ENCODE data around the gene CTNND2. TPM values are rescaled to one million over a fixed set of nuclear protein-coding genes. Genes with fewer than 3 reads are reported as not detected.

The CTNND2 gene
- total RNA-seq, 1 donor from 2014 or later: 1.1 TPM

GRCh38 chr5:11056560-11056959 lies 847.7 kb downstream of the CTNND2 start:
- no peak for DNase-seq (ENCODE audit: low spot score)
- no peak for ATAC-seq

GRCh38 chr5:11054014-11054413 lies 850.2 kb downstream of the CTNND2 start:
- DNase-seq (ENCODE audit: low spot score) (no peak), ATAC-seq (no peak)

- ATAC-seq (no peak), DNase-seq (ENCODE audit: low spot score) (no peak)
These were observed 851.4 kb downstream of the CTNND2 start for GRCh38 chr5:11052871-11053270.

- ATAC-seq: no peak
- no peak for DNase-seq (ENCODE audit: low spot score)
These were observed 853.5 kb downstream of the CTNND2 start for GRCh38 chr5:11050596-11051304.

- DNase-seq (ENCODE audit: low spot score): no peak
- no peak for ATAC-seq
These were observed 855.5 kb downstream of the CTNND2 start for GRCh38 chr5:11048760-11049159.

- DNase-seq (ENCODE audit: low spot score): no peak
- no peak for ATAC-seq
These were observed 856.6 kb downstream of the CTNND2 start for GRCh38 chr5:11047625-11048024.

GRCh38 chr5:11047030-11047429 lies 857.2 kb downstream of the CTNND2 start:
- DNase-seq (ENCODE audit: low spot score) (no peak), ATAC-seq (no peak)

GRCh38 chr5:11046160-11046559 lies 858.1 kb downstream of the CTNND2 start:
- peak; percentile 38 for ATAC-seq
- DNase-seq (ENCODE audit: low spot score): no peak

- ATAC-seq: no peak
- DNase-seq (ENCODE audit: low spot score): no peak
These were observed 858.8 kb downstream of the CTNND2 start for GRCh38 chr5:11045411-11045810.

- no peak for DNase-seq (ENCODE audit: low spot score)
- no peak for ATAC-seq
These were observed 859.7 kb downstream of the CTNND2 start for GRCh38 chr5:11044581-11044980.

- no peak for ATAC-seq
- no peak for DNase-seq (ENCODE audit: low spot score)
These were observed 860.4 kb downstream of the CTNND2 start for GRCh38 chr5:11043881-11044280.

- DNase-seq (ENCODE audit: low spot score) (no peak), ATAC-seq (no peak)
These were observed 863.9 kb downstream of the CTNND2 start for GRCh38 chr5:11040345-11040744.

- no peak for ATAC-seq
- no peak for DNase-seq (ENCODE audit: low spot score)
These were observed 865.5 kb downstream of the CTNND2 start for GRCh38 chr5:11038772-11039171.

GRCh38 chr5:11037941-11038340 lies 866.3 kb downstream of the CTNND2 start:
- ATAC-seq: no peak

GRCh38 chr5:11037080-11037479 lies 867.2 kb downstream of the CTNND2 start:
- no peak for ATAC-seq
- DNase-seq (ENCODE audit: low spot score): no peak

More at GRCh38 chr5:11037941-11038340, 866.3 kb downstream of the CTNND2 start:
- DNase-seq (ENCODE audit: low spot score): no peak

- ATAC-seq (no peak), DNase-seq (ENCODE audit: low spot score) (no peak)
These were observed 873.6 kb downstream of the CTNND2 start for GRCh38 chr5:11030671-11031070.

GRCh38 chr5:11027660-11028059 lies 876.6 kb downstream of the CTNND2 start:
- DNase-seq (ENCODE audit: low spot score) (no peak), ATAC-seq (no peak)

- no peak for ATAC-seq
These were observed 877.7 kb downstream of the CTNND2 start for GRCh38 chr5:11026543-11026942.

GRCh38 chr5:11023945-11024344 lies 880.3 kb downstream of the CTNND2 start:
- ATAC-seq (no peak), DNase-seq (ENCODE audit: low spot score) (no peak)

More at GRCh38 chr5:11026543-11026942, 877.7 kb downstream of the CTNND2 start:
- DNase-seq (ENCODE audit: low spot score): no peak

- DNase-seq (ENCODE audit: low spot score) (no peak), ATAC-seq (no peak)
These were observed 890.5 kb downstream of the CTNND2 start for GRCh38 chr5:11013793-11014192.

GRCh38 chr5:11012295-11012694 lies 892.0 kb downstream of the CTNND2 start:
- DNase-seq (ENCODE audit: low spot score) (no peak), ATAC-seq (no peak)

- no peak for ATAC-seq
These were observed 893.6 kb downstream of the CTNND2 start for GRCh38 chr5:11010429-11011210.

More at GRCh38 chr5:11010429-11011210, 893.6 kb downstream of the CTNND2 start:
- DNase-seq (ENCODE audit: low spot score): no peak
